Measurements from ENCODE around the gene SLFN12. TPM values are rescaled to one million over a fixed set of nuclear protein-coding genes. Genes with fewer than 3 reads are reported as not detected.

Gene SLFN12
- total RNA-seq, 6 experiments from 2014 or later = 24.9 to 33.5 (median 30.3) TPM

DNA sequence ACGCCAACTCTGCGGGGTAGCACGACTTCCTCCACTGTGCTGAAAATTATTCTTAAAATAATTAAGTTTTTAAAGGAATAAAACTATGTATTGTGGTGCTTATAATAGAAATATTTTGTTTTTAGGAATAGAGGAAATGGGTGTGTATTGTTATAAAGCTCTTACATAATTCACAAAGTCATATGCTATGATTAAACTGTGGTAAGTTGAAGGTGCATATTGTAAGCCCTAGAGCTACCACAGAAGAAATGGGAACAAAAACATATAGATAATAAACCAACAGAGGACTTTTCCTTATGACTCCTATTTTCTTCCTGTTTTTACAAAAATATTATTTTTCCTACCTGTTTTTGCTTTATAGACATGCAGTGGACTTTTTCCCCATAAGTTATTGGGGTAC is 54.6 kb downstream of the SLFN12 start:
- Mint-ChIP-seq H3K27me3 (ENCODE audit: insufficient read depth) (peaks cover 6% of the 10 kb centered on the region), H3K4me3 (no peak overlapping the region), H3K27ac (no peak overlapping the region), H3K9me3 (no peaks in the 10 kb centered on the region), H3K4me1 (ENCODE audit: low read depth) (peaks cover 25% of the 10 kb centered on the region), H3K36me3 (ENCODE audit: low read depth) (no peaks in the 10 kb centered on the region)
- no peak for DNase-seq
- TF ChIP-seq, protein P1, sequence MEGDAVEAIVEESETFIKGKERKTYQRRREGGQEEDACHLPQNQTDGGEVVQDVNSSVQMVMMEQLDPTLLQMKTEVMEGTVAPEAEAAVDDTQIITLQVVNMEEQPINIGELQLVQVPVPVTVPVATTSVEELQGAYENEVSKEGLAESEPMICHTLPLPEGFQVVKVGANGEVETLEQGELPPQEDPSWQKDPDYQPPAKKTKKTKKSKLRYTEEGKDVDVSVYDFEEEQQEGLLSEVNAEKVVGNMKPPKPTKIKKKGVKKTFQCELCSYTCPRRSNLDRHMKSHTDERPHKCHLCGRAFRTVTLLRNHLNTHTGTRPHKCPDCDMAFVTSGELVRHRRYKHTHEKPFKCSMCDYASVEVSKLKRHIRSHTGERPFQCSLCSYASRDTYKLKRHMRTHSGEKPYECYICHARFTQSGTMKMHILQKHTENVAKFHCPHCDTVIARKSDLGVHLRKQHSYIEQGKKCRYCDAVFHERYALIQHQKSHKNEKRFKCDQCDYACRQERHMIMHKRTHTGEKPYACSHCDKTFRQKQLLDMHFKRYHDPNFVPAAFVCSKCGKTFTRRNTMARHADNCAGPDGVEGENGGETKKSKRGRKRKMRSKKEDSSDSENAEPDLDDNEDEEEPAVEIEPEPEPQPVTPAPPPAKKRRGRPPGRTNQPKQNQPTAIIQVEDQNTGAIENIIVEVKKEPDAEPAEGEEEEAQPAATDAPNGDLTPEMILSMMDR (IDR thresholded peaks at IDR 0.05) = no peak

DNA sequence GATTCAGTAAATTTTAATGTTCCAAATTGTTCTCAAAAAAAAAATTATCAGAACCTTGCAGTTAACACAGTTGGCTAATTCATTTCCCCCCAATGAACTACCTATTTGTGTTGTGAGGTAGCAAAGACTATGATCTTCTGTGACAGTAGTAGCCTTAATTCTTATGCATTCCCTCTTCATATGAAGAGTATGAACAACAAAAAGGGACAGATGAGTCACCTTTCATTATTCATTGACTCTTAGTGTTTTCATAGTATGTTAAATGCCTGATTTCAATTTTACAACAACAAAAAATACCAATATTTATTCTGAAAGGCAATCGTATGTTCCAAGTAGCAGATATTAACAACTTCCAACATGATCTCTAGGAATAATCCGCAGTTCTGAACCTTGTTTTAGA is 55.2 kb downstream of the SLFN12 start:
- Mint-ChIP-seq H3K4me3 (no peak overlapping the region), H3K9me3 (no peaks in the 10 kb centered on the region), H3K27ac (no peak overlapping the region; the same call in 1 of the 2 replicates), H3K27me3 (ENCODE audit: insufficient read depth) (peaks cover 6% of the 10 kb centered on the region), H3K36me3 (ENCODE audit: low read depth) (peaks cover 2% of the 10 kb centered on the region), H3K4me1 (ENCODE audit: low read depth) (peaks cover 28% of the 10 kb centered on the region)
- DNase-seq = no peak
- TF ChIP-seq, protein P1 (IDR thresholded peaks at IDR 0.05) = no peak

DNA sequence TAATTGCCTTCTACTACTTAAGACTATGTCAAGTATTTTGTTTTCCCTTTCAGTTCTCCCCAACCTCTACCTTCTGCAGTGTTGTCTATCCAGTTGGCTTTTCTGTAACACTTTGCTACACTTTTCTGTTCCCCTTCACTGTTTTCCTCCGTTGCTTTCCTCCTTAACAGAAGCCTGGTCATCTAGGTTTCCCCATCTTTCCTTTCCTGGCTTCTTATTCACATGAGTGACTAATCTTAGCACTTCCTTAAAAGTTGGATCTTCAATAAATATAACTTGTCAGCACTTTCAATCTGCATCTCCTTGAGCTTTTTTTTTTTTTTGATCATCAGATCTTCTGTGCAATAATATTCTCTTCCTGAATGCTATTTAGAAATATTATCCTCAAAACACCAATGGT is 56.1 kb downstream of the SLFN12 start:
- Mint-ChIP-seq H3K9me3 (no peaks in the 10 kb centered on the region), H3K36me3 (ENCODE audit: low read depth) (peaks cover 10% of the 10 kb centered on the region), H3K4me3 (peak overlapping the region; percentile 80), H3K27ac (peak overlapping the region; percentile 86), H3K27me3 (ENCODE audit: insufficient read depth) (peaks cover 6% of the 10 kb centered on the region), H3K4me1 (ENCODE audit: low read depth) (peaks cover 36% of the 10 kb centered on the region)
- TF ChIP-seq, protein P1 (IDR thresholded peaks at IDR 0.05) = no peak
- DNase-seq = peak; percentile 29

DNA sequence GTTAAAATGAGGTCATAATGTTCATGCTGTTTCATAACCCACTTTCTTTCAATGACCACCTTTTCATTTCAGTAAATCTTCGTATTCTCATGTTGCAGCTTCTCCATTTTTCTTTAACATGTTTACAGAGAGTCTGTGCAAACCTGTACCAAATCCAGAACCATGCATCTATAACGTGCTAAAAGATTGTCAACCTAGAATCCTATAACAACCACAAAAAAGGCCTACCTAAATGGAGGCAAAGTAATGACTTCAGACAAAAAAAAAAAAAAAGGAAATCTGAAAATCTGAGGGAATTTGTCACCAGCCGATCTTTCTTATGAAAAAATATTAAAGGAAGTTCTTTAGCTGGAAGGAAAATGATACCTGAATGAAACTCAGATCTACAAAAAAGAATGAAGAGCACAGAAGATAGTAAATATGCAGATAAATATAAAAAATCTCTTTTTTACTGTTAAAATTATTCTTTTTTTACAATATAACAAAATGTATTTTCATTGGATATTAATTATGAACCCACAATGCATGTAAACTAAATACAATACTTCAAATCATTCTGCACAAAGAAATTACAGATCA is 57.4 kb downstream of the SLFN12 start:
- Mint-ChIP-seq H3K27ac (peak overlapping the region; percentile 100), H3K27me3 (ENCODE audit: insufficient read depth) (peaks cover 6% of the 10 kb centered on the region), H3K4me1 (ENCODE audit: low read depth) (peaks cover 47% of the 10 kb centered on the region), H3K36me3 (ENCODE audit: low read depth) (peaks cover 24% of the 10 kb centered on the region), H3K9me3 (peaks cover 12% of the 10 kb centered on the region), H3K4me3 (peak overlapping the region; percentile 97)
- TF ChIP-seq, protein P1 (IDR thresholded peaks at IDR 0.05) = no peak
- no peak for DNase-seq

DNA sequence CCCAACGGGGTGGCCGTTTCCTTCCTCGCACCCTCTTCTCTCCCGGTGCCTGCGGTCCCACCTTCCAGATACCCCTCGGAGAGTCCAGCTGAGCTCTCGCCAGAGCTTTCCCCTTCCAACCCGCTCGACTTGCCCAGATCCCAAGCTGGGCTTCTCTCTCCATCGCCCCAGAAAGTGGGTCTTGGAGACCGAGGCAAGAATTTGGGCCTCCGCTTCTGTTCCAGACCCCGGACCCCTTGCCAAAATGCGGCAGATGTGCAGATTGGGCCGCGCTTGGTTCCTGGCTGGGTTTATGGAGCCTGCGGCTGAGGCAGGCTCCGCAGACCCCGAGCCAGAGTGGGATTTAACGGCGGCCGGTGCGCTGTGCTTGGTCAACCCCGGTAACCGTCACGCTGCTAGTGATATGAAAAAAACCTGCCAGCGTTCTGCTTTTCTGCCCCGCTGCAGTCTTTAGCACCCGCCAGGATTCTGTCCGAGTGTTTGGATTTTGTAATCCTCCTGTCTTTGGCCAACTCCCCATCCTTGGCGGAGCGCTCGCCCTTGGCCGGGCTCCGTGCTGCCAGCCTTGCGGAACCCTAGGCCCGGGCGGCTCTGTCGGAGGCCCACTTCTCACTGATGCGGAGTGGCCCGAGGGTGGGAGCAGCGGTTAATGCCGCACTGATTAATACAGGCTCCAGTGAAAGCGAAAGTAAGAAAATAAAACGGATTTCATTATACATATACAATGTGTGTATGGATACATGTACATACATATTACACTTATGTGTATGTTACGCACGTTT is 58.1 kb downstream of the SLFN12 start:
- DNase-seq = peak; percentile 50
- peak overlapping the region; percentile 97 for H3K4me3 Mint-ChIP-seq
- TF ChIP-seq, protein P1 (IDR thresholded peaks at IDR 0.05) = no peak
- H3K27ac Mint-ChIP-seq = peak overlapping the region; percentile 100
- H3K4me1 Mint-ChIP-seq (ENCODE audit: low read depth) = peaks cover 47% of the 10 kb centered on the region
- peaks cover 17% of the 10 kb centered on the region for H3K9me3 Mint-ChIP-seq
- peaks cover 30% of the 10 kb centered on the region for H3K36me3 Mint-ChIP-seq (ENCODE audit: low read depth)
- H3K27me3 Mint-ChIP-seq (ENCODE audit: insufficient read depth) = peaks cover 6% of the 10 kb centered on the region

All from HFFc6 (cell line).